Measurements from ENCODE around the gene HOXD8.

HOXD8 gene

DNA sequence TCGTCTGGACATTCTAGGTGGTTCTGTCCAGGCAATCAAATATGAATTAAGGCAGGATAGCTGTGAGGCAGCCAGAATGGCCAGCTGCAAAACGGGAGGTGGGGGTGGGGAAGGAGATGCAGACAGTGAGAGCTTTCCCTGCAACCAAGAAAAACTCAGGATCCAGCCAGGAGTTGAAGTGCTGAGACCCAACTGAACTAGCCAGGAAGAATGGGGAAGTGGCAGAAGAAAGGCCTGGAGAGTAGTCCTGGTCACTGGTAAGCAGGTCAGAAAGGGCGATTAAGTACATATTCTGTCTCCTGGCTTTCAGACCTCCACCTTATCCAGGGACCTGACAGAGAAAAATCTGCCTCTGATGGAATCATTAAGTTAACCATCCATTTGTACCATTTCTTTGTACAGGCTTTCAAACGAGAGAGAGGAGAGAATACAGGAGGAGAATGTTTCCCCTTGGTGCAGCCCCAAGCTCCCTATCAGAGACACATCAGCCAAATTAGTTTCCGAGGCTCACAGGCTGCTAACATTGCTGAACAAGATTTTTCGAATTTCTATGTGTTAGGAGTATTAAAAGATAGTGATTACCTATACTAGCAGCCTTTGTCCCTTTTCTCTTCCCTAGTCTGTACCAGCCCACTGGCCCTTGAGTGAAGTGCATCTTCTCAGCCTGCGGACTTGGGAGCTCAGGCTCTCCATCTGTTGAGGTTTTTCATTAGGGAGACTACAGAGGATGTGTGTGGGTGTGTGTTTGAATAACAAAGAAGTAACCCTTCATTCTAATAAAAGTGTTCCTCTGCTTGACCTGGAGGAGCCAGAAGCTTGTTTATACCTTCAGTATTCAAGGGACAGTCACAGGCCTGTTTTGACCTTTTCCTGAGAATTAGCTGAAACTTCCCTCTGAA is 46.5 kb downstream of the HOXD8 start:
- DNase-seq = no peak

DNA sequence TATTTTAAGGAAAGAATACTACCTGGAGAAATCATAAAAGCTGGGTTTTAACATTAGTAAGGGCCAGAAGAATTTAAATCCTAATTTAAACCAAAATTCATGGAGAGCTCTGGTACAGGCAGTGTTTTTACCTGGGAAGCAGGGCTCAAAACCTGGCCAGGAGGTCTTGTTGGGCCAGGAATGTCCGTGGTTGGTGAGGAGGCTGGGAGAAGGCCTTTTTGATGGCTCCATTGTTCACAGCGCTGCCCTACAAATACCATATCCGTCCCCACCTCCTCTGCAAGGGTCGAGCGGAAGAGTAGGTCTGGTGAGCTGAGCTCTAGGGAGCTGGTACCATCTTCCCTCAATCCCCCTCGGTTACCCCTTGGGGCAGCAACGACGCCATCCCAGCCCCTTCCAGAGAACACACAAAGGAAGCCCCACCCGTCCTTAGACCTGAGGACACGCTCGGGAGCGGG is 48.1 kb downstream of the HOXD8 start:
- DNase-seq = no peak

DNA sequence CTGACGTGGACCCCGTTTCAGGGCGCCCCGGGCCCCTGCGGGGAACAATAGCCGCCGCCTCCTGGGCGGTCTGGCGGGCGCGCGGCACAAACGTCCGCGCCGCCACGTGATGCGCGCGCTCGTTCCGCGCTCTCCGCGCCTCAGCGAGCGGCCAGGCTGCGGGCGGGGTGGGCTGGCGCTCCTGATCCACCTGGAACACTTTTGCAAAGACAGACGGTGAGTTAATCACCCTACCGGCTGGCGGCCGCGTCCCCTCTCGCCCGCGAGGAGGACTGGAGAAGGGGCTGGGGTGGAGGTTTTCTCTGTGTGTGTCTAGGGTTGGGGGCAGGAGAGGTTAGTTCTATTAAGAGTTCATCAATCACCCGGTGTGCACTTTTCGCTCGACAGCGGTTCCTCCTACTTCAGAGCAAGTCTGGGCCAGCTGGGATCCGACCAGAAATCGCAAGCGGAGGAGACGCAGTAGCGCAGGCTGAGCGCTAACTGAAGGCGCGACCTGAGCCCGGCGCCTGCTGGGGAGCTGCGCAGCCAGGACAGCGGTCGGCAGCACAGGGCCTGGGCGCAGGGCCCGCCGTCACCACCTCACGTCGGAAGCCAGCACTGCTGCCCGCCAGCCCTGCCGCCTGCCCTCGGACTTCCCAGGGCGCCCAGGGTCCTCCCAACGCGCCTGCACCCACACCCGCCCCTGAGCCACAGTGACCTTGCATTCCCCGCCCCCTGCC is 48.7 kb downstream of the HOXD8 start:
- DNase-seq = no peak

DNA sequence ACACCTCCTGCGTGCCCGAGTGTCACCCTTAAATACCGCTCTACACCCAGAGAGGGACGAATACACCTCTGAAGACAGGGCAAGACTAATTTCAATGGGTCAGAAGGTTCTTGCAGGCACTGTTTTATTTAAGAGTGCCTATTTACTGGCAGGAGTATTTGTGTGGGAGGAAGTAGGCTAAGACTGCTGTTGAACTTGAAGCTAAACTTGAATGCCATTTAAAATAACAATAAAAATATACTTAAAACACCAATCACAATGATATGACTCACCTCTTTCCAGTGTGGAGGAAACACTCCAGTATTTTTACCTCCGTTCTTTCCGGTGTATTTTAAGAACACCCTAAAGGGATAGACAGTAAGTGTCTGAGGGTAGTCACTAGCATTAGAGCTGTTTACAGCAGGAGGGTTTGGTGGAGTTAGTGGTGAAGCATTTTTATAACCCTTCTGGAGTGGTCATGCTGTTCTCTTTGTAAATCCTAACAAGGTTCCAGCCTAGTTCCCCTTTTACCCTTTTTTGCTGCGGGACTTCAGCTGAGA is 49.3 kb downstream of the HOXD8 start:
- DNase-seq = no peak

DNA sequence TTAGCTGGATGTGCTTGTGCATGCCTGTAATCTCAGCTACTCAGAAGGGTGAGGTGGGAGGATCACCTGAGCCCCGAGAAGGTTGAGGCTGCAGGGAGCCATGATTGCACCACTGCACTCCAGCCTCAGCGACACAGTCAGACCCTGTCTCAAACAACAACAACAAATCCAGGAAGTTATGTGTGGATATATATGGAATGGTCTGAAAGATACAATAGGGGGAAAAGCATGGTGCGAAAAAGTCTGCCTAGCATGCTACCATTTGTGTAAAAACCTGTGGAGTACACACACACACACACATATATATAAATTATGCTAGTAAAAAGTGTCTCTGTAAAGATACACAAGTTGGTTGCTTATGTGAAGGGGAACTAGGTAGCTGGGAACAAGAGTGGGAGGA is 52.0 kb downstream of the HOXD8 start:
- no peak for DNase-seq
